ENCODE results near the gene KCNH3.

- TF ChIP-seq ATF3 (IDR thresholded peaks at IDR 0.05; ENCODE audit: insufficient read depth, low read depth, low read length): no peak
- TF ChIP-seq CTCF (IDR thresholded peaks at IDR 0.05; ENCODE audit: control extremely low read depth in 1 of 3, insufficient read depth in 1 of 3, low read depth in 1 of 3, low read length in 3 of 3): no peak
- TF ChIP-seq POLR2AphosphoS5 (IDR thresholded peaks at IDR 0.05; ENCODE audit: low read depth, low read length): no peak
- no peak for TF ChIP-seq ATF2 (IDR thresholded peaks at IDR 0.05; ENCODE audit: low read length)
- no peak for TF ChIP-seq PHF8 (conservative IDR thresholded peaks at IDR 0.05; ENCODE audit: low read depth, low read length)
- TF ChIP-seq NANOG (IDR thresholded peaks at IDR 0.05; ENCODE audit: insufficient read depth, low read depth, low read length, poor library complexity, severe bottlenecking): no peak
Measured at GRCh38 chr12:49489720-49490119, 49.1 kb upstream of the KCNH3 start.

All from H1 (cell line).